Measurements from ENCODE around the gene COTL1.

COTL1 gene

GRCh38 chr16:84548971-84549844 is 68.7 kb downstream of the COTL1 start:
- CTCF ChIA-PET = interaction anchor here (0.8 to 1.8 kb wide), 4 partner anchors 31 to 51 kb away, joined by 4 to 9 read pairs (median 6); no protein-coding TSS in a partner anchor
- H3K4me1 Mint-ChIP-seq = peaks cover 67% of the 10 kb centered on the region
- DNase-seq = peak; percentile 65

GRCh38 chr16:84548508-84548907 is 69.4 kb downstream of the COTL1 start:
- Mint-ChIP-seq H3K27ac (peak overlapping the region; percentile 96), H3K4me3 (peak overlapping the region; percentile 86), H3K36me3 (peaks cover 59% of the 10 kb centered on the region), H3K9me3 (no peaks in the 10 kb centered on the region), H3K27me3 (no peaks in the 10 kb centered on the region), H3K4me1 (peaks cover 66% of the 10 kb centered on the region)
- CTCF ChIA-PET = interaction anchor here (0.8 to 1.8 kb wide), 4 partner anchors 10 to 52 kb away, joined by 4 to 9 read pairs (median 5); no protein-coding TSS in a partner anchor
- no peak for DNase-seq

More at GRCh38 chr16:84548971-84549844, 68.7 kb downstream of the COTL1 start:
- Mint-ChIP-seq H3K27ac (peak overlapping the region; percentile 96), H3K27me3 (no peaks in the 10 kb centered on the region), H3K9me3 (no peaks in the 10 kb centered on the region), H3K36me3 (peaks cover 60% of the 10 kb centered on the region), H3K4me3 (peak overlapping the region; percentile 86)

- CTCF ChIA-PET = interaction anchor here (1.4 kb wide), 1 partner anchor 11 kb away, joined by 4 read pairs; no protein-coding TSS in a partner anchor
- DNase-seq = no peak
- Mint-ChIP-seq H3K4me1 (peaks cover 69% of the 10 kb centered on the region), H3K36me3 (peaks cover 58% of the 10 kb centered on the region), H3K4me3 (no peak overlapping the region), H3K9me3 (no peaks in the 10 kb centered on the region), H3K27me3 (no peaks in the 10 kb centered on the region), H3K27ac (no peak overlapping the region)
Observed at GRCh38 chr16:84547546-84548061, 70.3 kb downstream of the COTL1 start.

GRCh38 chr16:84546669-84547545 is 71.0 kb downstream of the COTL1 start:
- CTCF ChIA-PET = interaction anchor here (0.7 to 1.4 kb wide), 3 partner anchors 9 to 41 kb away, joined by 3 to 4 read pairs (median 3); no protein-coding TSS in a partner anchor
- H3K4me3 Mint-ChIP-seq = peak overlapping the region; percentile 7
- peaks cover 57% of the 10 kb centered on the region for H3K36me3 Mint-ChIP-seq
- no peaks in the 10 kb centered on the region for H3K9me3 Mint-ChIP-seq
- DNase-seq = no peak
- H3K27ac Mint-ChIP-seq = peak overlapping the region; percentile 73
- peaks cover 64% of the 10 kb centered on the region for H3K4me1 Mint-ChIP-seq
- no peaks in the 10 kb centered on the region for H3K27me3 Mint-ChIP-seq

- peaks cover 52% of the 10 kb centered on the region for H3K36me3 Mint-ChIP-seq
- H3K27ac Mint-ChIP-seq = no peak overlapping the region
- H3K9me3 Mint-ChIP-seq = no peaks in the 10 kb centered on the region
- H3K4me1 Mint-ChIP-seq = peaks cover 57% of the 10 kb centered on the region
- CTCF ChIA-PET = interaction anchor here (1.0 to 1.4 kb wide), 2 partner anchors 11 to 39 kb away, joined by 3 read pairs; no protein-coding TSS in a partner anchor
- H3K27me3 Mint-ChIP-seq = no peaks in the 10 kb centered on the region
- DNase-seq = no peak
- H3K4me3 Mint-ChIP-seq = no peak overlapping the region
Observed at GRCh38 chr16:84545114-84545737, 72.7 kb downstream of the COTL1 start.

- no peak for DNase-seq
- H3K36me3 Mint-ChIP-seq = peaks cover 50% of the 10 kb centered on the region
- no peaks in the 10 kb centered on the region for H3K27me3 Mint-ChIP-seq
- no peak overlapping the region for H3K4me3 Mint-ChIP-seq
- peak overlapping the region; percentile 54 for H3K27ac Mint-ChIP-seq
- CTCF ChIA-PET = no interaction called here
- H3K4me1 Mint-ChIP-seq = peaks cover 52% of the 10 kb centered on the region
- H3K9me3 Mint-ChIP-seq = no peaks in the 10 kb centered on the region
Observed at GRCh38 chr16:84544031-84544773, 73.7 kb downstream of the COTL1 start.

GRCh38 chr16:84543253-84543652 is 74.6 kb downstream of the COTL1 start:
- Mint-ChIP-seq H3K36me3 (peaks cover 51% of the 10 kb centered on the region), H3K4me3 (no peak overlapping the region), H3K4me1 (peaks cover 50% of the 10 kb centered on the region), H3K9me3 (no peaks in the 10 kb centered on the region), H3K27me3 (no peaks in the 10 kb centered on the region), H3K27ac (no peak overlapping the region)
- CTCF ChIA-PET = no interaction called here
- DNase-seq = no peak

- H3K9me3 Mint-ChIP-seq = no peaks in the 10 kb centered on the region
- H3K27ac Mint-ChIP-seq = no peak overlapping the region
- H3K27me3 Mint-ChIP-seq = no peaks in the 10 kb centered on the region
- H3K4me3 Mint-ChIP-seq = no peak overlapping the region
- peaks cover 58% of the 10 kb centered on the region for H3K36me3 Mint-ChIP-seq
- CTCF ChIA-PET = no interaction called here
- peaks cover 53% of the 10 kb centered on the region for H3K4me1 Mint-ChIP-seq
- no peak for DNase-seq
Observed at GRCh38 chr16:84541999-84542817, 75.7 kb downstream of the COTL1 start.

GRCh38 chr16:84540194-84540593 is 77.7 kb downstream of the COTL1 start:
- peaks cover 51% of the 10 kb centered on the region for H3K4me1 Mint-ChIP-seq
- peaks cover 61% of the 10 kb centered on the region for H3K36me3 Mint-ChIP-seq
- H3K4me3 Mint-ChIP-seq = no peak overlapping the region
- CTCF ChIA-PET = interaction anchor here (1.0 to 1.6 kb wide), 3 partner anchors 11 to 198 kb away, joined by 4 to 5 read pairs (median 4); no protein-coding TSS in a partner anchor
- H3K27ac Mint-ChIP-seq = no peak overlapping the region
- no peak for DNase-seq
- H3K27me3 Mint-ChIP-seq = no peaks in the 10 kb centered on the region
- H3K9me3 Mint-ChIP-seq = no peaks in the 10 kb centered on the region

- DNase-seq = no peak
- H3K4me3 Mint-ChIP-seq = no peak overlapping the region
- H3K9me3 Mint-ChIP-seq = no peaks in the 10 kb centered on the region
- CTCF ChIA-PET = no interaction called here
- H3K4me1 Mint-ChIP-seq = peaks cover 35% of the 10 kb centered on the region
- H3K27me3 Mint-ChIP-seq = no peaks in the 10 kb centered on the region
- peaks cover 49% of the 10 kb centered on the region for H3K36me3 Mint-ChIP-seq
- no peak overlapping the region for H3K27ac Mint-ChIP-seq
Observed at GRCh38 chr16:84538222-84538840, 79.5 kb downstream of the COTL1 start.

- peaks cover 48% of the 10 kb centered on the region for H3K36me3 Mint-ChIP-seq
- CTCF ChIA-PET = interaction anchor here (1.4 kb wide), 1 partner anchor 31 kb away, joined by 3 read pairs; no protein-coding TSS in a partner anchor
- no peak for DNase-seq
Observed at GRCh38 chr16:84537491-84538151, 80.3 kb downstream of the COTL1 start.

GRCh38 chr16:84535851-84536250 is 82.0 kb downstream of the COTL1 start:
- no peak for DNase-seq
- CTCF ChIA-PET = no interaction called here
- no peak overlapping the region for H3K4me3 Mint-ChIP-seq
- no peaks in the 10 kb centered on the region for H3K27me3 Mint-ChIP-seq
- peaks cover 44% of the 10 kb centered on the region for H3K4me1 Mint-ChIP-seq
- H3K27ac Mint-ChIP-seq = no peak overlapping the region
- H3K9me3 Mint-ChIP-seq = peaks cover 1% of the 10 kb centered on the region
- peaks cover 62% of the 10 kb centered on the region for H3K36me3 Mint-ChIP-seq

More at GRCh38 chr16:84537491-84538151, 80.3 kb downstream of the COTL1 start:
- Mint-ChIP-seq H3K27ac (no peak overlapping the region), H3K4me3 (no peak overlapping the region), H3K27me3 (no peaks in the 10 kb centered on the region), H3K4me1 (peaks cover 38% of the 10 kb centered on the region), H3K9me3 (no peaks in the 10 kb centered on the region)
